ENCODE results near the gene LSM14A.

DNA sequence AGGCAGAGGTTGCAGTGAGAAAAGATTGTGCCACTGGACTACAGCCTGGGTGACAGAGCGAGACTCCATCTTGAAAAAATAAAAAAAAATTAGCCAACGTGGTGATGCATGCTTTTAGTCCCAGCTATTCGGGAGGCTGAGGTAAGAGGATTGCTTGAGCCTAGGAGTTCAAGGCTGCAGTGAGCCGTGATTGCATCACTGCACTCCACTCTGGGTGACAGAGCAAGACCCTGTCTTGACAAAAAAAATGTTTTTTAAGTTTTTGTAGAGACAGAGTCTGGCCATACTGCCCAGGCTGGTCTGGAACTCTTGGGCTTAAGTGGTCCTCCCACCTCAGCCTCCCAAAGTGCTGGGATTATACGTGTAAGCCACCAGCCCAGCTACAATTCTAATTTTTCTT, 22.4 kb upstream of the LSM14A start:
- no peak for TF ChIP-seq EP300 (IDR thresholded peaks at IDR 0.05)
- TF ChIP-seq, protein P1, sequence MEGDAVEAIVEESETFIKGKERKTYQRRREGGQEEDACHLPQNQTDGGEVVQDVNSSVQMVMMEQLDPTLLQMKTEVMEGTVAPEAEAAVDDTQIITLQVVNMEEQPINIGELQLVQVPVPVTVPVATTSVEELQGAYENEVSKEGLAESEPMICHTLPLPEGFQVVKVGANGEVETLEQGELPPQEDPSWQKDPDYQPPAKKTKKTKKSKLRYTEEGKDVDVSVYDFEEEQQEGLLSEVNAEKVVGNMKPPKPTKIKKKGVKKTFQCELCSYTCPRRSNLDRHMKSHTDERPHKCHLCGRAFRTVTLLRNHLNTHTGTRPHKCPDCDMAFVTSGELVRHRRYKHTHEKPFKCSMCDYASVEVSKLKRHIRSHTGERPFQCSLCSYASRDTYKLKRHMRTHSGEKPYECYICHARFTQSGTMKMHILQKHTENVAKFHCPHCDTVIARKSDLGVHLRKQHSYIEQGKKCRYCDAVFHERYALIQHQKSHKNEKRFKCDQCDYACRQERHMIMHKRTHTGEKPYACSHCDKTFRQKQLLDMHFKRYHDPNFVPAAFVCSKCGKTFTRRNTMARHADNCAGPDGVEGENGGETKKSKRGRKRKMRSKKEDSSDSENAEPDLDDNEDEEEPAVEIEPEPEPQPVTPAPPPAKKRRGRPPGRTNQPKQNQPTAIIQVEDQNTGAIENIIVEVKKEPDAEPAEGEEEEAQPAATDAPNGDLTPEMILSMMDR (IDR thresholded peaks at IDR 0.05) = no peak
